Ishikawa (cell line): ENCODE data around the gene SLCO3A1.

ENCODE experiments used
- CEBPB ChIP-seq: IDR thresholded peaks from 2 replicates; pipeline ENCODE4 v1.6.1; 2012
- CREB1 ChIP-seq: IDR thresholded peaks from 2 replicates; pipeline ENCODE4 v1.6.1; 2012; ENCODE audit warnings: low read depth
- EGR1 ChIP-seq: IDR thresholded peaks from 2 replicates; pipeline ENCODE4 v1.6.1; 2012
- EP300 ChIP-seq: IDR thresholded peaks from 2 replicates; pipeline ENCODE4 v1.6.1; 2012; ENCODE audit warnings: borderline replicate concordance
- FOXM1 ChIP-seq: IDR thresholded peaks from 2 replicates; pipeline ENCODE4 v1.6.1; 2012; ENCODE audit warnings: low read depth, borderline replicate concordance
- MAX ChIP-seq: IDR thresholded peaks from 2 replicates; pipeline ENCODE4 v1.6.1; 2012
- NFIC ChIP-seq: IDR thresholded peaks from 2 replicates; pipeline ENCODE4 v1.6.1; 2012
- RAD21 ChIP-seq: IDR thresholded peaks from 2 replicates; pipeline ENCODE4 v1.6.1; 2012; ENCODE audit warnings: low read depth
- REST ChIP-seq: IDR thresholded peaks from 2 replicates; pipeline ENCODE4 v1.6.1; 2012; ENCODE audit warnings: low read depth, mild to moderate bottlenecking
- TAF1 ChIP-seq: IDR thresholded peaks from 2 replicates; pipeline ENCODE4 v1.6.1; 2012; ENCODE audit warnings: low read depth, mild to moderate bottlenecking
- TCF12 ChIP-seq: IDR thresholded peaks from 2 replicates; pipeline ENCODE4 v1.6.1; 2012; ENCODE audit warnings: low read depth
- TEAD4 ChIP-seq: IDR thresholded peaks from 2 replicates; pipeline ENCODE4 v1.6.1; 2012
- USF1 ChIP-seq: IDR thresholded peaks from 2 replicates; pipeline ENCODE4 v1.6.1; 2012
- YY1 ChIP-seq: IDR thresholded peaks from 2 replicates; pipeline ENCODE4 v1.6.1; 2012; ENCODE audit warnings: low read depth
- ZBTB7A ChIP-seq: IDR thresholded peaks from 2 replicates; pipeline ENCODE4 v1.6.1; 2012; ENCODE audit warnings: low read depth

Gene SLCO3A1

GRCh38 chr15:91975241-91975978 lies 121.9 kb downstream of the SLCO3A1 start:
- TF ChIP-seq EGR1 (no peak), FOXM1 (no peak), YY1 (no peak), TEAD4 (no peak), RAD21 (no peak), TCF12 (no peak), USF1 (no peak), CEBPB (no peak), TAF1 (no peak), CREB1 (no peak), MAX (no peak), NFIC (no peak), REST (no peak), EP300 (no peak), ZBTB7A (no peak)

- TF ChIP-seq ZBTB7A (no peak), EGR1 (no peak), CREB1 (no peak), FOXM1 (no peak), TAF1 (no peak), EP300 (no peak), USF1 (no peak), CEBPB (no peak), REST (no peak)
Measured at GRCh38 chr15:91976966-91977365, 123.5 kb downstream of the SLCO3A1 start.

- no peak for TF ChIP-seq ZBTB7A
- TF ChIP-seq CREB1, result no peak
- TF ChIP-seq NFIC, result no peak
- no peak for TF ChIP-seq TAF1
- TF ChIP-seq MAX, result no peak
- no peak for TF ChIP-seq YY1
- TF ChIP-seq RAD21, result no peak
- no peak for TF ChIP-seq CEBPB
- no peak for TF ChIP-seq REST
- TF ChIP-seq USF1, result no peak
- no peak for TF ChIP-seq TEAD4
- TF ChIP-seq TCF12, result no peak
- TF ChIP-seq EGR1, result no peak
- TF ChIP-seq FOXM1, result no peak
- TF ChIP-seq EP300, result no peak
Measured at GRCh38 chr15:91980502-91981267, 127.2 kb downstream of the SLCO3A1 start.
